Measurements from ENCODE around the gene SPTLC3.

Gene SPTLC3

DNA sequence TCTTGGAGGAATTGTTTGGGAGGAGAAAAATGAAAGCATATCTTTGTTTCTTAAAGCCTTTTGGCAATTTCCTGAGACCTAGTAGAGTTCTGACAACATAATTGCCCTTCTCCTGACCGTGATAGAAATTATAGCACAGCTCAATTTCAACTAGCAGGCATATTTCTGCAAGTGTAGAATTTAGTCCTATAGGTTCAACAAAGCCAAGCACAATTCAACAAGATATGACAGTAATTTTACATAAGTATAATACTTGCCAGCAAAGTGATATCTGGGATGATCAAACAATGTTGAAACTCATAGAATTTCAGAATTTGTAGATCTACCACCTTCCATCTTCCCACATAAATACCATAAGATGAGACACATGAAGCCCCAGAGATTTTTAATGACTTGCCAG lies 73.1 kb downstream of the SPTLC3 start:
- TF ChIP-seq GATA3 (IDR thresholded peaks at IDR 0.05; ENCODE audit: low read depth, low read length) (no peak), GATA2 (IDR thresholded peaks at IDR 0.05; ENCODE audit: low read depth, low read length) (no peak)

- TF ChIP-seq GATA3 (IDR thresholded peaks at IDR 0.05; ENCODE audit: low read depth, low read length) (no peak), GATA2 (IDR thresholded peaks at IDR 0.05; ENCODE audit: low read depth, low read length) (no peak)
Measured at GRCh38 chr20:13082378-13082777, 73.6 kb downstream of the SPTLC3 start.

- TF ChIP-seq GATA2 (IDR thresholded peaks at IDR 0.05; ENCODE audit: low read depth, low read length) (no peak), GATA3 (IDR thresholded peaks at IDR 0.05; ENCODE audit: low read depth, low read length) (no peak)
Measured at GRCh38 chr20:13085275-13085674, 76.5 kb downstream of the SPTLC3 start.

DNA sequence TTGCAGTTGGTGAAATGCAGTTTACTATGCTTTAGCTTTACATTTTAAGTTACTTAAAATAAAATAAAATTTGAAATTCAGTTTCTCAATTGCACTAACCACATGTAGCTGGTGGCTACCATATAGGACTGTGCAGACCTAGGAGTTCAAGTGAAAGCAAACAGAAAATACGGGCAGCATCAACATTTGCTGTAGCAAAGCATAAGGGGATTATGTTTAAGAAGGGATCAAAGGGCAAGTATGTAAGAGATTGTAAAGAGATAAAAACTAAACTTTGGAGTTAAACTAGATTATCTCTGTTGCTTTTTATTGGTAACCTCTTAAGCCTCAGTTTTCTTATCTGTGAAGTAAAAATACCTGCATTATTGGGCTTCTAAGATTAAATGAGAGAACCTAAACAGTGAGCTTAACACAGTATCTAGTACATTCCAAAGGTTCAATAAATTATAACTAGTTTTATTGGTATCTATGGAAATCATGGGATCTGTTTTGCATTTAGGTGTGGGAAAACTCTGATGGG lies 81.2 kb downstream of the SPTLC3 start:
- no peak for TF ChIP-seq GATA2 (IDR thresholded peaks at IDR 0.05; ENCODE audit: low read depth, low read length)
- no peak for TF ChIP-seq GATA3 (IDR thresholded peaks at IDR 0.05; ENCODE audit: low read depth, low read length)

GRCh38 chr20:13092111-13092510 lies 83.3 kb downstream of the SPTLC3 start:
- no peak for TF ChIP-seq GATA3 (IDR thresholded peaks at IDR 0.05; ENCODE audit: low read depth, low read length)
- no peak for TF ChIP-seq GATA2 (IDR thresholded peaks at IDR 0.05; ENCODE audit: low read depth, low read length)

GRCh38 chr20:13094976-13095375 lies 86.2 kb downstream of the SPTLC3 start:
- TF ChIP-seq GATA2 (IDR thresholded peaks at IDR 0.05; ENCODE audit: low read depth, low read length) (no peak), GATA3 (IDR thresholded peaks at IDR 0.05; ENCODE audit: low read depth, low read length) (no peak)

GRCh38 chr20:13098720-13099355 lies 90.1 kb downstream of the SPTLC3 start:
- no peak for TF ChIP-seq GATA3 (IDR thresholded peaks at IDR 0.05; ENCODE audit: low read depth, low read length)

DNA sequence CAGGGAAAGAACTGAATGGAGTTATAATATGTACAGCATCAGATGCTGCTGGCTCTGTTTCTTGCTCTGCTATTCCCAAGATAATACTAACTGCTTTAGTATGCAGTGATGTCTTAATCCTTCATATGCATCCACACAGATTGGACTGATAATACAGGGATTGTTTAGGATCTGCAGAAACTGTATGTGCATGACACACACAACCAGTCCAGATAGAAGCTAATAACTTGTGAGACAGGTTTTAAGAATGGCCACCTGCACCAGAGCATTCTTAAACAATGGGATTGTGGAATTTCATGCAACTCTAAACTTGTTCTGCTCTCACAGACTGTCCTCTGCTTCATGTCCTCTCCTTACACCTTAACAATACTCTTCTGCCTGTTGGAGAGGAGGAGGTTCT lies 90.9 kb downstream of the SPTLC3 start:
- TF ChIP-seq GATA3 (IDR thresholded peaks at IDR 0.05; ENCODE audit: low read depth, low read length) = no peak
- no peak for TF ChIP-seq GATA2 (IDR thresholded peaks at IDR 0.05; ENCODE audit: low read depth, low read length)

DNA sequence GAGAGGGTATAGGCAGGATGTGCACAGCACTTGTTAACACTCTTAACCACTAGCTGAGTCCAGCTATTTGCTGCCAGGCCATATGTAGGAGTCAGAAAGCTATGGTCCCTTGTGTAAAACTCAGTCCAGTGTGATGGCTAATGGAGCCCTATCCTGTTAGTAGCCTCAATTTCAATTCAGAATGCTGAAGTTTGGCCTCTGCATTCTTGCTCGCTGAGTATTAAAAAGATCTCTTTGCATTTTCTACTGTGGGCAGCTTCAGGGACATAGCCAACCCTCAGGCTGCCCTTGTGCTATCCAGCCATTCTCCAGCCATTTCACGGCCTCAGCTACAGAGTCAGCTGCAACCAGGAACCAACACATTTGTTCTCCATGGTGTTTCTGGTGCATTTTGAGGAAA lies 92.5 kb downstream of the SPTLC3 start:
- TF ChIP-seq GATA2 (IDR thresholded peaks at IDR 0.05; ENCODE audit: low read depth, low read length) = no peak
- no peak for TF ChIP-seq GATA3 (IDR thresholded peaks at IDR 0.05; ENCODE audit: low read depth, low read length)

GRCh38 chr20:13101706-13102105 lies 92.9 kb downstream of the SPTLC3 start:
- no peak for TF ChIP-seq GATA2 (IDR thresholded peaks at IDR 0.05; ENCODE audit: low read depth, low read length)
- TF ChIP-seq GATA3 (IDR thresholded peaks at IDR 0.05; ENCODE audit: low read depth, low read length) = no peak

- no peak for TF ChIP-seq GATA2 (IDR thresholded peaks at IDR 0.05; ENCODE audit: low read depth, low read length)
Measured at GRCh38 chr20:13102237-13102636, 93.5 kb downstream of the SPTLC3 start.

DNA sequence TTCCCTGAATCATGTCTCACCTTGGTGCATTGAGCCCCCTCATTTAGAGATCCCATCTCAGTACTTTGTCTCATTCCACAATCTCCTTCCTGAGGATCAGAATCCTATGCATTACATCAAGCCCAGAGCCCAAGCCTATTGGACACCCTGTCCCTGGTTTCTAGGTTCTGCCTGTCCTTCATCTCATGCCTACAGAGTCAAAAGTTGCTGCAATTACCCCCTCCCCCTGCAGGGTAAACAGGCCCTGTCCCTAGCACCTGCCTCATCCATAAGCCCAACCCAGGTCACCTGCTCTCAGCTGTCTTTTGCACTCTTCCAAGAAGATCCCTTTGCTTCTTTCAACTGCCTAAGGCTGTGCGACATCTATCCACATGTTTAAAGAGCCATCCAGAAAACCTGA lies 93.9 kb downstream of the SPTLC3 start:
- TF ChIP-seq GATA3 (IDR thresholded peaks at IDR 0.05; ENCODE audit: low read depth, low read length) = no peak
- TF ChIP-seq GATA2 (IDR thresholded peaks at IDR 0.05; ENCODE audit: low read depth, low read length) = no peak

DNA sequence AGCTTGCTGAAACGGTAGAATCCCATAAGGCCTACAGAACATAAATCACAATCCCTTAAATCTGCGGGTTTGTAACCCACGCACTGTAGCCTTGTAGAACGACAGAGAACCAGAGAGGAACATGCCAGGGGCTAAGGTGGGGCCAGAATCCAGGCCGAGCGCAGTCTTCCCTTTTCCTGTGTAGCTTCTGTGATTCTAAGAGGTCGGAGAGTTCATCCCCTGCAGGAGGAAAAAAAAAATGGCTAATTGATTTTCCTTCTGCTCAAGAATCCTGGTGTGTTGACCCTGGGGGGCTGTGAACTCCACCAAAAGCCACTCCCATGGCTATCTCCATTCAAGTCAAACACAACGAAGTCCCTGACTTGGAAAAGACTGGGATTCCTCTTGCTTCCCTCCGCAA lies 96.3 kb downstream of the SPTLC3 start:
- TF ChIP-seq GATA3 (IDR thresholded peaks at IDR 0.05; ENCODE audit: low read depth, low read length) = no peak

- TF ChIP-seq GATA3 (IDR thresholded peaks at IDR 0.05; ENCODE audit: low read depth, low read length) (no peak), GATA2 (IDR thresholded peaks at IDR 0.05; ENCODE audit: low read depth, low read length) (no peak)
Measured at GRCh38 chr20:13105864-13106457, 97.2 kb downstream of the SPTLC3 start.

DNA sequence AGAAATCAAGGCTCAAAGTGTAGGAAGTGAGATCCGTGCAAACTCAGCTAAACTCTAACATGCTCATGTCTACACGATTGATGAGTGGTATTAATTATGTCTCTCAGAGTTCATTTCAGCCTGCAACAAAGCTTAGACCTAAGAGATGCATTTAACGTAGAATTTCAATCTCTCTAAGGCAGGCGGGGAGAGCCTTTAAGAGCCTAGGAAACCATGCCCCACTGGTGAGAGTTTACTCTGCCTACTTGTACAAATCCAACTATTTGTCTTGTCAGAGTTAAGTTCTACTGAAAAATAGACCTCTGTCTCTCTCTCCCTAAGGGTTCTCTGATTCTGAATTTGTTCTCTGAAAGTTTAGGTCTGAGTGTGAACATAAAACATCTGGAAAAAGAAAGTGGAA lies 100.9 kb downstream of the SPTLC3 start:
- no peak for TF ChIP-seq GATA3 (IDR thresholded peaks at IDR 0.05; ENCODE audit: low read depth, low read length)
- no peak for TF ChIP-seq GATA2 (IDR thresholded peaks at IDR 0.05; ENCODE audit: low read depth, low read length)

DNA sequence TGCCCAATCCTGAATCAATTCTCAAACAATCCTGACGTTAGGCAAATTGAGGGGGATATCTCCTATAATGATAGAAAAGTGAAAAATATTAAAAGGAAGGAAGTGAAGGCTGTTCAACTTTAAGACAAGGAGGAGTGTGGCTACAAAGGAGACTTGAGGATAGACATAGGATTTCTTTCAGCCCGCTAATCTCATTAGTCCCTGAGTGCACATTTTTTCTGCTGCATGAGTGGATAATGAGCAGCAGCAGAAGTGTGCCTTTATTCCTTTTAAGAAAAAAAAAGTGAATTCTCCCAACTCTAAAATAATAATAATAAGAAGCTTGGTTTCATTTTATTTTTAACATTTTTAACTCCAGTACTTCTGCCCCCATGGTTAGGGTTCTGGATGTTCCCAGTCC lies 102.0 kb downstream of the SPTLC3 start:
- no peak for TF ChIP-seq GATA2 (IDR thresholded peaks at IDR 0.05; ENCODE audit: low read depth, low read length)

All from SH-SY5Y (cell line).